Measurements from ENCODE around the gene LPCAT1.
"Not testable (repeated sequence)": the region's sequence is repeated elsewhere in the genome, so short reads cannot be mapped to it uniquely, and the experiment has no call there.

Gene LPCAT1, protein sequence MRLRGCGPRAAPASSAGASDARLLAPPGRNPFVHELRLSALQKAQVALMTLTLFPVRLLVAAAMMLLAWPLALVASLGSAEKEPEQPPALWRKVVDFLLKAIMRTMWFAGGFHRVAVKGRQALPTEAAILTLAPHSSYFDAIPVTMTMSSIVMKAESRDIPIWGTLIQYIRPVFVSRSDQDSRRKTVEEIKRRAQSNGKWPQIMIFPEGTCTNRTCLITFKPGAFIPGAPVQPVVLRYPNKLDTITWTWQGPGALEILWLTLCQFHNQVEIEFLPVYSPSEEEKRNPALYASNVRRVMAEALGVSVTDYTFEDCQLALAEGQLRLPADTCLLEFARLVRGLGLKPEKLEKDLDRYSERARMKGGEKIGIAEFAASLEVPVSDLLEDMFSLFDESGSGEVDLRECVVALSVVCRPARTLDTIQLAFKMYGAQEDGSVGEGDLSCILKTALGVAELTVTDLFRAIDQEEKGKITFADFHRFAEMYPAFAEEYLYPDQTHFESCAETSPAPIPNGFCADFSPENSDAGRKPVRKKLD

DNA sequence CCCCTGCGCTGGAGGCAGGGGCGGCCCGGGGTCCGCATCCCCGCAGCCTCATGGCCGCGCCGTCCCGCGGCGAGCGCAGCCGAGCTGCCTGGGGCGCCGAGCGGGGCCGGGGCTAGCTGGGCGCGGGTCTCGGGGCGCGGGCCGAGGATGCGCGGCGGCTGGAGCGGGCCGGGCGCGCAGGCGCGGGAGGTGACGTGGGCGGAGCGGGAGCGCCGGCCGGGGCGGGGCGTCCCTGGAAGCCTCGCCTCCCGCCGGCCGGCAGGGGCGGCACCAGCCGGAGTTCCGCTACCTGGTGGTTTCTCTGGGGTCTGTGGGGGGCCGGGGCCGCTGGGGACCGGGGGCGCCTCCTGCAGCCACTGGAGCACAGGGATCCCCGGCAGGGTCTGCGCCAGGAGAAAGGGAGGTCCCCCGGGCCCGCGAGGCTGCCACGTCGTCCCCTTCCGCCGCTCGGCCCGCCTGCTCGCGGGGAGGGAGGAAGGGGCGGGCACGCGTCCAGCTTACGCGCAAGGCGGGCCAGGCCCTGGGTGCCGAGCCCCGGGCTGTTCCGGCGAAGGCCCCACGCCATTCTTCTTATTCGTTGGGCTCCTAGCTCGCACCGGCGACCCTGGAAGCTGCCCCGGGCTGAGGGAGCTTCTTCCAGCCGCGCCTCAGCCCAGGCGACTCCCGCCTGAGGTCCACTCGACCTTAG is at the start of gene LPCAT1:
Gene LPCAT1, minus strand, starts transcription at position 168 of the 688 bp plus-strand sequence. Its CDS starts 116 bp downstream, at position 52.
- DNase-seq: peak; percentile 51

DNA sequence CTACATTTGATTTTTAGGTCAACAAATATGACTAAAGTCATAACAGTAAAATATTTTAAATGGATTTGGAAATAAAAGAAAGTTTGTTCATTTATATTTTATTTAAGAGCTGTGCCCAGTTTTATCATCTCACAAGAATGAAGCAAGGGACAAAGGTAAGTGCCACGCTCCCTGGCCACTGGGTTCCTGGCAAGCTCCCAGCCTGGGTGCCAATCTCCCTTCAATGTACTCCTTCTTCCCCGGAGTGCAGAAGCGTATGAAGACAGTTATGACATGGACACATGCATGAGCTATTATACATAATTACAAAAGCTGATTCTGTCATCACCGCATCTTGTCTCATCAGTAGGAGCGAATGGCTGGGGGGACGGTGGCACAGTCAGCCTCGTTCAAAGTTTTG is 48.1 kb upstream of the LPCAT1 start:
- not testable (repeated sequence) for DNase-seq

DNA sequence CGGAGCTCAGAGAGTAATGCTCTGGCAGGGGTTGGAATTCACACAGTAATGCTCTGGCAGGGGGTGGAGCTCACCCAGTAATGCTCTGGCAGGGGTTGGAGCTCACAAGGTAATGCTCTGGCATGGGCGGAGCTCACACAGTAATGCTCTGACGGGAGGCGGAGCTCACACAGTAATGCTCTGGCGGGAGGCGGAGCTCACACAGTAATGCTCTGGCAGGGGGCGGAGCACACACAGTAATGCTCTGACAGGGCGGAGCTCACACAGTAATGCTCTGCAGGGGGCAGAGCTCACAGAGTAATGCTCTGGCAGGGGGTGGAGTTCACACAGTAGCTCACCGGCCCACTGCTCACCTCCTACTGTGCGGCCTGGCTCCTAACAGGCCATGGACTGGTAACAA is 47.2 kb upstream of the LPCAT1 start:
- DNase-seq: no peak

DNA sequence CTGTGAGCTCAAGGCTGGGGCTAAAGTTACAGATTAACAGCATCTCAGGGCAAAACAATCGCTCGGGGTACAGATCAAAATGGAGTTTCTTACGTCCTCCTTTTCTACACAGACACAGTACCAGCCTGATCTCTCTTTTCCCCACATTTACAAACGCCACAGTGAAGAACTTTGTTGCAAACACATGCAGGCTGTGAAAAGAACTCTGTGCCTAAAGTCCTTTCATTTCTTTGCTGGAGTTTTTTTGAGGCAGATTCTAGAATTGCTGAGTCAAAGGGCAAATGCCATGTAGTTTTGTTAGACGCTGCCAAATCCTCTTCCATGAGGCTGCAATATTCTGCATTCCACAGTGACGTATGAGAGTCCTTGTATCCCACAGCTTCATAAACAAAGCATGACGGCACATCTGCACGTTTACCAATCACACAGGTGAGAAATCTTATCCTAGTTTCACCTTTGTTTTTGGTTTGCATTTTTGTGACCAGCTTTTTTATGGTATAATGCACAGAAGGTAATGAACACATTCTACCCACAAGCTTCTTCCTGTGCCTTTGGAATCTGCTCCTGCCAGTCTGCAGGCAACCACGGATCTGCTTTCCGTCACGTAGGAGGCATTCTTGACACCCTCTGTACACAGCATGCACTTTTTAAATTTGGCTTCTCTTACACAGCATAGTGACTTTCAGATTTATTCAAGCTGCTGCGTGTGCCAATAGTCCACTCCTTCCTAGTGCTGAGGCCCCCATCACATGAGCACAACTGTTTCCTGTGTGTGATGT is 44.6 kb upstream of the LPCAT1 start:
- no peak for DNase-seq

DNA sequence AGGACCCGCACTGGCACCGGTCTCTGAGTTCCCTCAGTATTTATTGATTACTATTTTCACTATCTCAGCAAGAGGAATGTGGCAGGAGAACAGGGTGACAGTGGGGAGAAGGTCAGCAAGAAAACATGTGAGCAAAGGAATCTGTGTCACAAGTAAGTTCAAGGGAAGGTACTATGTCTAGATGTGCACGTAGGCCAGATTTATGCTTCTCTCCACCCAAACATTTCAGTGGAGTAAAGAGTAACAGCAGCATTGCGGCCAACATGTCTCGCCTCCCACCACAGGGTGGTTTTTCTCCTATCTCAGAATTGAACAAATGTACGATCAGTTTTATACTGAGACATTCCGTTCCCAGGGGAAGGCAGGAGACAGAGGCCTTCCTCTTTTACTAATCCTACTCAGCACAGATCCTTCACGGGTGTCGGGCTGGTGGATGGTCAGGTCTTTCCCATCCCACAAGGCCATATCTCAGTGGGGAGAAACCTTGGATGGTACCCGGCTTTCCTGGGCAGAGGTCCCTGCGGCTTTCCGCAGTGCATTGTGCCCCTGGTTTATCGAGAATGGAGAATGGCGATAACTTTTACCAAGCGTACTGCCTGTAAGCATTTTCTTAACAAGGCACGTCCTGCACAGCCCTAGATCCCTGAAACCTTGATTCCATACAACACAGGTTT is 43.9 kb upstream of the LPCAT1 start:
- DNase-seq: not testable (repeated sequence)

DNA sequence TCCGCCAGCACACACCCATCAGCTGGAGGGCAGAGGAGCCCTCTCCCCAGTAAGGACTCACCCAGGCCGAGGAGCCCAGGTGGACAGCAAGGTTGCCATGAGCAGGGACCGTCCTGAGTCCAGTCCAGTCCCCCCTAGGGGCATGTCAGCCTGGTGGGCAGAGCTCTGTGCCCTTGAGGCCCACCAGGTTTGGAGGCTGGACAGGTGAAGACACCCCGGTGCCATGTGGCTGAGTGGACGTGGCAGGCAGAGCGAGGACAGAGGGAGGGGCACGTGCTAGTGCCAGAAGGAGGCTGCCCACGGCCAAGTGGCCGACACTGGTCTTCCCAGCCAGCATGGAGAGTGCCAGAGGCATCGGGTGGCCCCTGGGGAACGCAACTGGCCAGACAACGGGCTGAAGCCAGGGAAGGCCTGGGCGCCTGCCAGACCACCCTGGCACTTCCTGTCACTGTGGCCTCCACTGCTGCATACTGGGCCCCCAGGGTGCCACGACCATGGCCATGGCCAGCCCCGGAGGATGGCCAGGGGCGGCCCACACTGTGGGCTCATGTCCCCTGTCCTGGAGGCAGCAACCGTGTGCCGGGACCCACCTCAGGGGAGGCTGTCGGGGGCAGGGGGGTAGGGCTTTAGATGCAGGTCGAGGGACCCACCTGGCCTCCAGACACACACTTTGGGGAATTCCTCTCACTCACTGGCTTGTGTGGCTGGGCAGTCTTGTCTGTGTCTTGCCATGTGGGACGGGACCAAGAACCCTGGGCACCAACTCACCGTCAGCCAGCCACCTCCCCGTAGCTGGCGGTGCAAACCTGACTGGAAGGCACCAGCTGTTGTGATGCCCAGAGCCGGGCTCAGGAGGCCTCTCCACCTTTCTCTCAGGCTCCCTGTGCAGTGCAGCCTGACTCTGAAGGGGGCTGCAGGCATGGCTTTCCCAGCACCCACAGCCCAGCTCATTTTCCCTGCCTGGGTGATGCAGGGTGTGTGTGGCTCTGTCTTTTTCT is 42.3 kb upstream of the LPCAT1 start:
- no peak for DNase-seq

DNA sequence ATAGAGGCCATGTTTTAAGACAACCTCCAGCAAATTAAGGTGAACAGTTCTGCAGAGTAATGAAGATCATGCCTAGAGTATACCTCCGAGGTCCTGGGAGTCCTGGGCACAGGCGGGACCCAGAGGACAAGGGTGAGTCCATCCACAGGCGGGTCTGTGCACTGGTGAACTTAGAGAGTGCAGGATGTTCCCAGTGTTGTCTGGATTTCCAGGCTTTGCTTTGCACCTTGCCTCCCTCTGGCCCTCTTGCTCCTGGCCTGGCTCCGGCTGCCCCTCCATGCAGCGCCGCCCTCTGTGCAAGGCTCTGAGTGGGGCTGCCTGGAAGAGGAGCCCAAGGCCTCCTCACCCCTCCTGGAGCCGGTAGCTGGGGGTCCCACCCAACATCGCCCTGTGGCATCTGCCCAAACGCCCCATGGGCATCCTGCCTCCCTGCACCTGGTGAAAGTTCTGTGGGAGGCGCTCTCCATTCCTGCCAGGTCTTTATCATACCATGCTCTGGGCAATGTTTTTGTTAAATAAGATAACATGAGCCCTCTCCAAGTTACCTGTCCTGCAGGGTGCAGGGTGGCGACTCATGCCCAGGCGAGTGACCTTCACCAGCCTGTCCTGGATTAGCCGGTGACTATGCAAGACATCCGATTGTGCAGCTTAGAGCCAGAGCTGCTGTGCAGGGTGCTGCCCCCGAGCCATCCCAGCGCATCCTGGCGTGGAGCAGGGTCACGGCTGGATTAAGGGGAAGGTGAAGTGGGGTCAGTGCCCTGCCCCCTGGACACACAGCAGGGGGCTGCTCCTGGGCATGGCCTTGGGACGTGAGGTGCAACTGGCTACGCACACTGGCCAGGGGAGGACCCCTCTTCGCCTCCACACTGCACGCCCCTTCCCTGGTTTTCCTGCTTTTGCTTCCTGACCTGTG is 41.3 kb upstream of the LPCAT1 start:
- no peak for DNase-seq

DNA sequence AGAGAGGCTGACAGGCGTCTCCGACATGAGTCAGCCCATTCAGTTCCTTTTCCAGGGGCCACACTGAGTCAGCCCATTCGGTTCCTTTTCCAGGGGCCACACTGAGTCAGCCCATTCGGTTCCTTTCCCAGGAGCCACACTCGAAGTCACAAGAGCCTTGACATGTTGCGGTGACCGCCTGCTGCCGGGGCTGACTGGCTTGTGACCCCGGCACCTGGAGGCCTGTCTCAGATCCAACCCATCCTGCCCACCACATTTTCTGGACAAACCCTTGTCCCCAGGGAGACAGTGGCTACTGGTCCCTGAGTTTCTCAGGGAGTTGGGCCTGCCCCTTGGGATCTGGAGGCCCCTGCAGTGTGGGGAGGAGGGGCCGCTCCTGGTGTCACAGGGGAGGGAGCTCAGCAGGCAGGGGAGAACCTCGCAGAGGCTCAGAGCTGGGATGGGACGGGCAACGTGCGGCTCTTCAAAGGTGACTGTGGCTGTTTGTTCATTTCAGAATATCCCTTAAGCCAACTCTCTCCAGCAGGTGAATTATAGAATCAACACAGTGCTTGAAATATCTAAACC is 40.5 kb upstream of the LPCAT1 start:
- DNase-seq: peak; percentile 93

DNA sequence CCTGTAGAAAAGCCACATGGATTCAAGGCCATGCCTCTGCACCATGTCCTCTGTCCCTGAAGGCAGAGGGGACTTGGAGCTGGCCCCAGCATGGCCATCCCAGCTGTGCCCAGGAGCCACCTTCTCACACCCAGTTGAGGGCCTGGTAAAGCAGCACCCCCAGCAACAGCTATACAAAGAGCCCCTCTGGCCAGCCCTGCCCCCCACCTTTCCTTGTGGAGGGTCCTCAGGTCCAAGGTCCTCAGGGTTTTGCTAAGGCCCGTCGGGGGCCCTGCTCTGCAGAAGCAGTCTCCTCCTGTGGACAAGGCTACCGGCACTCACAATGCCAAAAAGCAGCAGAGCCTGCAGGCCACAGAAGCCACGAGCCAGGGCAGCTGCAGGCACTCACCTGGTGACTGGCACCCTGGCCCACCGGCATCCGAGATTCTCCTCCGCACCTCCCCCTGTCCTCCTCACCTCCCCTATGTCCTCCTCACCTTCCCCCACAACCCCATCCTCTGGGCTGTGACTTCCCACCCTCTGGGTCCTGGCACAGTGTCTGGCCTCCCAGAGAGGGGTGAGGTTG is 39.9 kb upstream of the LPCAT1 start:
- no peak for DNase-seq

DNA sequence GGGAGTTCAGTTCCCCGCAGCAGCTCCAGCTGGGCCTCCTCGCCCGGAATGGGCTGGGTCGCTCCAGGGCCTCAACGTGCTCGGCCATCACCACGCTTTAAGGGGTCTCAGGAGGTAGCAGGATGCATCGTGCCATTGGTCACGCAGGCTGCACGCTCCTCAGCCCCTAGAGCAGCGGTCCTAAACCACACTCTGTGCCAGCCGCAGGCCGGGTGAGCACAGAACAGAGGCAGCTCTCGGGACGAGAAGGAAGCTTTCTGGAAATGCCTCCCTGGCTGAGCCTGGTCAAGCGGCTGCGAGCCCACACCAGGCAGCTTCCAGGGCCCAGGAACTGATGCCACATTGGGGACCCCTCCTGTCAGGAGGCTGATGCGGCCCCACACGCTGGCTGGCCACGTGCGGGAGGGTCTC is 39.3 kb upstream of the LPCAT1 start:
- DNase-seq: no peak

DNA sequence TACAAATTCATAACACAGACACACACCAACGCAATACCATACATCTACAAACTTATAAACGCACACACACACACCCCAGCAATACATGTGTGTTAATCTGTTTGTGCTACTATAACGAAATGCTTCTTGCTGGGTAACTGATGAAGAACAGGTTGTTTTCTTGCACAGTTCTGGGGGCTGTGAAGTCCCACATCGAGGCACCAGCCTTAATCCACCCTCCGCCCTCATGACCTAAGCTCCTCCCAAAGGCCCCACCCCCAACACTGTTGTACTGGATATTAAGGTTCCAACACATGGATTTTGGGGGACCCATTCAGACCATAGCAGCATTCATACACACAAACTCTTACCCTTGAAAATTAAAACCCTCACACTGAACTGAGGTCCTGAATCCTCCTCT is 38.8 kb upstream of the LPCAT1 start:
- no peak for DNase-seq

DNA sequence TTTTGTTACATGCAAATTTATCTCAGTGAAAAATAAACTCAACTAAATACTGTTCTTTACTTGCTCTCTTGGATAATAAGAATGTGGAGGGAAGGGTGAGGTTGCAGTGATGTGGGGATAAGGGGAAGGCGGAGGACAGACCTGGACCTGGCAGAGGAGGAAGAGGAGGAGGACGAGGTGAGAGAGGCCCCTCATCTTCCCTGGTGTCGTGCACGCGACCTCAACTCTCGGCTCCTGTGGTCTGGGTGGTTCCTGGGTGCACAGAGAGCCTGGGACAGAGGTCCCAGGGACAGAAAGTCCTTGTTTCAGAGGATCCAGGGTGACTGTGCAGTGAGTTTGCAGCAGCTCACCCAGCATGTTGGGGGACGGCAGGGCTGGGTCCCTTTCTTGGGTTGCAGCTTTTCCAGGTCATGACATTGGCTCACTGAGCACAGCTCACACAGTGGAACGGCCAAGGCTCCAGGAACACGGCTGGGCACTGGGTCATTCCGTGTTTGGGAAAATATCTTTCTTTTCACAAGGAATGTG is 37.7 kb upstream of the LPCAT1 start:
- DNase-seq: no peak

DNA sequence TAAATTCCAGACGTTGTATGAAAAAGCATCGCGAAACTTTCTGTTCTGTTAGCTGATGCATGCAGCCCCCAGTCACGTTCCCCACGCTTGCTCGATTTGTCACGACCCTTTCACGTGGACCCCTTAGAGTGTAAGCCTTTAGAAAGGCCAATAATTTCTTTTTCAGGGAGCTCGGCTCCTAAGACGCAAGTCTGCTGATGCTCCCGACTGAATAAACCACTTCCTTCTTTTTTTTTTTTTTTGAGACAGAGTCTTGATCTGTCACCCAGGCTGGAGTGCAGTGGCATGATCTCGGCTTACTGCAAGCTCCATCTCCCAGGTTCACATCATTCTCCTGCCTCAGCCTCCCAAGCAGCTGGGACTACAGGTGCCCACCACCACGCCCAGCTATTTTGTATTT is 36.7 kb upstream of the LPCAT1 start:
- peak; percentile 64 for DNase-seq

DNA sequence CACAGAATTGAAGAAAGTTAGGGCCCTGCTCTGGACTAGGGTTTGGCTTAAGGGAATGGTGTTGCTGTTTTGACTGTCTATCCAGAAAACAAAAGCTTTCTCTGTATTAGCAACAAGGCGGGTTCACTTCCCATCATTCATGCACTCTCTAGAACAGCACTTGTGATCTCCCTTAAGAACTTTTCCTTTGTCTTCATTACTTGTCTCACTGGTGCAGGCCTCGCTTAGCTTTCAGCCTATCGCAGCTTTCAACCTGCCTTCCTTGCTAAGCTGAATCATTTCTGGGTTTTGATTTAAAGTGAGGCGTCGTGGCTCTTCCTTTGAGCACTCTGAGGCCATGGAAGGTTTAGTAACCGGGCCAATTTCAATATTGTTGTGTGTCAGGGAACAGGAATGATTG is 35.2 kb upstream of the LPCAT1 start:
- DNase-seq: peak; percentile 23

DNA sequence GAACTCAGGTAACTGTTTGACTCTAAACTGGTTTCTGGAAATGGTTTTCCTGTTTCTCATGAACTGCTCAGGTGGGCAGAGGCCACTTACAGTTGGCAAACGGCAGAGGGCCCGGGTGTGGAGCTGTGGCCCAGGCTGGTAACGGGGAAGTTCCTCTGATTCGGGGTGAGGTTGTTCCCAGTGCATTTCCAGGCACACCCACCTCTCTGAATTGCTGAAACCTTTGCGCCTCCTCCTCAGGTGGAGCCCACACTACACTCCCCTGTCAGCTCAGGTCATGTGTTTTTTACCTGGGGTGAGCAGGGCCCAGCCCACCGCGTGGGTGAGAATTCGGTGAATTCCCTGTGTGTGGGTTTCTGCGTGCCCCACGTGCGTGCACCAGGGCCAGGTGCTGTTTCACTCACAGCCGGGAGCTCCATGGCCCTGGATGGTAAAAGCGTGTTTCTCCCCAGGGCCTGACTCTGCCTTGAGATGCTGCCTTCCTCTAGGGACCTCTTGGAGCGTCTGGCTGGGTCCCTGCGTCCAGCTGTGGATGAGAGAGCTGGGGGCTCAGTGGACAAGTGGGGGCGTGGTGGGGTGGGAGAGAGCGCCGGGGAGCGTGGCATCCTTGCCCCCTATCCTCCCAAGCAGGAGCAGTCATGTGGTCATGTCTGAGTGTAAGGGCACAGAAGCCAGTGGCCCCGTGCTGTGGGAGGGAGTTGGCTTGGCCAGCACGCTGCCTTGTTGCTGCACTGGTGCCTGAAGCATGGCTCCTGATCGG is 33.5 kb upstream of the LPCAT1 start:
- no peak for DNase-seq

DNA sequence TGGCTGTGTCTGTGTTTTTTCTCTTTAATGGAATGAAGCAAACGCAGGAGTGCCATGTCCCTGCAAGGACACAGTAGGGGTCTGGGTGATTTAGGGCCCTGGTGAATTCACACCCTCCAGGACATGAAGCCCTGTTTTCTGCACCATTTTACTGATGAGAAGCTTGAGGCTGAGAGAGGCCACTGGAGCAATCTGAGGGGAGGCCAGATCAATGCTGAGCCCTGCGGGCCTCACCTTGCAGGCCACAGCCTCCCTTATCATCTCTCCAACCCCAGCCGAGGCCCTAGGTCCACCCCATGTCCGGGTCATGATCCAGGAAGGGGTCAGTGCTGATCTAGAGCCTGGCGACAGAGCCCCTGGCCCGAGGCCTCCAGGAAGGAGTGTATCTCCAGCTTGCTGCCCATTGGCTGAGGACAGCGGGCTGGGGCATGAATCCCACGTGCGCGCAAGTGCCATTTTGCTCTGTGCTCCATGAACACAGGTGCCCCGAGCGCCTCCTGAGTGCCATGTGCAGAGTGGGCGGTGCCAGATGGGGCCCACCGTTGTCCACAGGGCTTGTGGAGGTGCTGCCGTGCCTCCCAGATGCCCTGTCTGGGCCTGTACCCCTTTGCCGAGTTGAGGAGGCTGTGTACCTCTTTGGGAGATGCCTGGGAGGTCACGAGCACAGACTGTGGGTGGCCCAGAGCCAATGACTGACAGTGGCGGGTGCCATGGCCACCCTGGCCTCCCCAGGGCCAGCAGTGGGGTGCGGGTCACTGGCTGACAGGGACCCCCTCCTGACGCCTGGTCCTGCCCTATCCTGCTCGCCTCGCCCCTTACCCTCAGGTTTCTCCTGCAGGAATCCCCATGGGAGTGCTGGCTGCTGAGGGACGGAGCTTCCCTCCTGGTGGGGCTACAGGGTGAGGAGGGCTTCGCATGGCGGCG is 32.3 kb upstream of the LPCAT1 start:
- no peak for DNase-seq

All from MV-4-11 (cell line).